Natural killer cell treated with Interleukin-12 subunit alpha and Interleukin-12 subunit beta and Interleukin-15 and Interleukin-18, amount 100 ng/mL, for 72 hours (primary cell): ENCODE results near the gene TFPT. TPM values are rescaled to one million over a fixed set of nuclear protein-coding genes. Genes with fewer than 3 reads are reported as not detected.
"Not testable (repeated sequence)": the region's sequence is repeated elsewhere in the genome, so short reads cannot be mapped to it uniquely, and the experiment has no call there.

Experiments
- ATAC-seq, 2 donors: fragments of 150-1000 bp; cut with Tn5 transposase in 1 of 2; sonication (Bioruptor Pico), chemical (Tn5 transposase) in 1 of 2; 2 replicates each; pipeline ENCODE4 v1.10.0; 2021
- DNase-seq: peaks from one replicate; pipeline ENCODE4 v3.0.0; 2022; ENCODE audit warnings: low spot score
- H3K27ac Mint-ChIP-seq, 2 donors: 1 replicate in 1 of 2; 2 replicates in 1 of 2; pipeline ENCODE4 v1.8.0; 2022; ENCODE audit warnings: mixed read lengths in 2 of 2, mild to moderate bottlenecking in 1 of 2, moderate library complexity in 1 of 2
- H3K27me3 Mint-ChIP-seq, 2 donors: 1 replicate in 1 of 2; 2 replicates in 1 of 2; pipeline ENCODE4 v1.8.0; 2022; ENCODE audit warnings: mixed read lengths in 2 of 2
- H3K36me3 Mint-ChIP-seq: one replicate; pipeline ENCODE4 v1.8.0; 2022; ENCODE audit warnings: mixed read lengths
- H3K4me1 Mint-ChIP-seq, 2 donors: 1 replicate in 1 of 2; 2 replicates in 1 of 2; pipeline ENCODE4 v1.8.0; 2022; ENCODE audit warnings: low read depth in 2 of 2, mixed read lengths in 2 of 2, mild to moderate bottlenecking in 1 of 2
- H3K4me3 Mint-ChIP-seq: one replicate; pipeline ENCODE4 v1.8.0; 2022; ENCODE audit warnings: mixed read lengths
- H3K9me3 Mint-ChIP-seq: 2 replicates; pipeline ENCODE4 v1.8.0; 2022; ENCODE audit warnings: mixed read lengths
- total RNA-seq, 2 donors: library from RNA; stranded (reverse); gene quantifications; one replicate each; pipeline ENCODE4 v1.2.3, GENCODE V29; 2022

Gene TFPT
- total RNA-seq, 2 donors from 2014 or later = 48.3 to 51.7 TPM

DNA sequence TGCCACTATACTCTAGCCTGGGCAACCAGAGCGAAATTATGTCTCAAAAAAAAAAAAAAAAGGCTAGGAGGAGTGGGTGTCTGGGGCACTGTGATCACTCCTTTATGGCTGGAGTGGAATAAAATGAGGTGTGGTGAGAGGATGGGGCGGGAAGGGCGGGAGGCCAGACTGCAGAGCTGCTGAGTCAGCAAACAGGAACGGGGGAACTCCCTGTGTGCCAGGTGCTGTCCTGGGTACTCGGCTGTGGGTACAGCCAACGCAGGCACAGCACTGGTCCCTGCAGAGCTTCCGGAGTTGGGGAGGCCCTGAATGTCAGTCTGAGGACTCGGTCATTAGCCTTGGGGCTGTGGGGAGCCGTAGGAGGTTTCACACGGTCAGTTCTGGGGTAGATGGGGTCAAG, 5.8 kb upstream of the TFPT start:
- no peaks in the 10 kb centered on the region for H3K36me3 Mint-ChIP-seq
- H3K4me1 Mint-ChIP-seq = peaks cover 8 to 9% of the 10 kb centered on the region in 2 donors
- no peaks in the 10 kb centered on the region for H3K9me3 Mint-ChIP-seq
- no peak overlapping the region for H3K27ac Mint-ChIP-seq
- no peak overlapping the region for H3K4me3 Mint-ChIP-seq
- H3K27me3 Mint-ChIP-seq = no peaks in the 10 kb centered on the region
- ATAC-seq = no peak
- no peak for DNase-seq

DNA sequence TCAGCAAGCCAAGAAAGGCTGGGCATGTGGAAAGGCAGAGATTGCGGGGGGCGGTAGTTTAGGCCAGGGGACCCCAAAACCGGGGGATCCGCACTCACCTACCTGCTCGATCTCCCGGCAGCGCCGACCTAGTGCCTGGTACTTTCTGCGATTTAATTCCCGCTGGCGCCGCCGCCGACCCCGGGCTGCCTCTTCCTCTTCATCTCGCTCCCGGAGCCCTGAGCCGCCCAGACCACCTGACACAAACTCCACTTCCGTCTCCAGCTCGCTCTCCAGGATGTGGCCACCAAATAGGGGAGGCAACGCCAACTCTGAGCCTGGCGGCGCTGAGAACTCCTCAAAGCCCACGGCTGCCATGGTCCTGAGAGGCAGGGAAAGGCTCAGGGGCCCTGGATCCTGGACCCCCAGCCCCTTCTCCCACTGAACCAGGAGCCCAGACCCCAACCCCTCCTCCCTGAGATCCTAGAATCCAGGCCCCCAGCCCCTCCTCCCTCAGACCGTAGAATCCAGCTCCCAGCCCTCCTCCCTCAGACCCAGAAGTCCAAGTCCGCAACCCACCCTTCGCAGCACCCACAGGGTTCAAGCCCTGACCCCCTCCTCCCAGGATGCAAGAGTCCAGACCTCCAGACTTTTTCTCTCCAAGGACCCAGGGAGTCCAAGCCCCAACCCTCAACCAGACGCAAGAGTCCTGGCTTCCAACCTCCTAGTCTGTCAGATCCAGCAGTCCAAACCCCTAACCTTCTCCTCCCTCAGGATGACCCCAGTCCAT, 933 bp downstream of the TFPT start:
- H3K9me3 Mint-ChIP-seq = no peaks in the 10 kb centered on the region
- H3K27ac Mint-ChIP-seq = peak overlapping the region; percentile 78 to 96
- peak; percentile 77 for DNase-seq
- H3K4me3 Mint-ChIP-seq = peak overlapping the region; percentile 94
- peaks cover 10% of the 10 kb centered on the region for H3K36me3 Mint-ChIP-seq
- peaks cover 32 to 33% of the 10 kb centered on the region in 2 donors for H3K4me1 Mint-ChIP-seq
- ATAC-seq = peak; percentile 50 to 69
- no peaks in the 10 kb centered on the region for H3K27me3 Mint-ChIP-seq

DNA sequence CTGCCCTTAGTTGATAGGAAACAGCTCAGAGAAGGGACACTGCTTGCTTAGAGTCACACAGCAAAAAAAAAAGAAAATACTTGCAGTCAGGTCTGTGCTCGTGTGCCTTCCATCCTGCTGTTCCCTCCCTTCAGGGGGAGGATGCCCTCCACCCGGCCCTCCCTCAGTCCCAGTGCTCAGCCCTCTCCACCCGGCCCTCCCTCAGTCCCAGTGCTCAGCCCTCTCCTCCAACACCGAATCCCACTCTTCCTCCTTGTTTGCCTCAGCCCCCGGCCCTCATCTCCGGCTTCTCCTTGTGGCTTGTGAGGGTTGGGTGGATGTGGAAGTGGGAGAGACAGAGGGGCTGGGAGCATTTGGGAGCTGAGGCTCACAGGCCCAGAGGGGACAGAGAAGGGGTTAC, 5.8 kb downstream of the TFPT start:
- no peak overlapping the region for H3K27ac Mint-ChIP-seq

DNA sequence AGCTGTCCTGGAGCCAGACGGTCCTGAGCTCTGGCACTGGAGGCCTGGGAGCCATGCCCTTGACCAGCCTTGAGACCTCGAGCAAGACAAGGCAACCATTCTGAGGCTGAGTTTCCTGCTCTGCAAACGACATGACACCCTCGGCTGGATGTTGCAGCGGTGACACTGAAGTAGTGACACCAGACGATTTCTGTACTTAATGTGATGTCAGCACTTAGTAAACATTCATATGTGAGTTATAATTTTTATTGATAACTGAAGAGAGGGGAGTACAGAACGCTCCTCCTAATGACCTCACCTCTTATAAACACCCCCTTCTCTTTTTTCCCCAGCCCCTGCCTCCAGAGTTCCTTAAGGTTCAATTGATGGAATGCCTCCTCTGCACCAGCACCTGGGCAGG, 7.0 kb downstream of the TFPT start:
- Mint-ChIP-seq H3K9me3 (no peaks in the 10 kb centered on the region), H3K4me1 (peaks cover 6 to 18% of the 10 kb centered on the region in 2 donors), H3K36me3 (peaks cover 15% of the 10 kb centered on the region), H3K27ac (no peak overlapping the region), H3K4me3 (no peak overlapping the region), H3K27me3 (no peaks in the 10 kb centered on the region)
- DNase-seq (no peak), ATAC-seq (no peak)

More for the DNA sequence above, 5.8 kb downstream of the TFPT start:
- no peaks in the 10 kb centered on the region for H3K9me3 Mint-ChIP-seq
- no peak overlapping the region for H3K4me3 Mint-ChIP-seq
- H3K27me3 Mint-ChIP-seq = no peaks in the 10 kb centered on the region
- H3K36me3 Mint-ChIP-seq = peaks cover 15% of the 10 kb centered on the region
- peaks cover 12 to 26% of the 10 kb centered on the region in 2 donors for H3K4me1 Mint-ChIP-seq
- ATAC-seq (peak in 1 of 2 donors; percentile 52), DNase-seq (no peak)

DNA sequence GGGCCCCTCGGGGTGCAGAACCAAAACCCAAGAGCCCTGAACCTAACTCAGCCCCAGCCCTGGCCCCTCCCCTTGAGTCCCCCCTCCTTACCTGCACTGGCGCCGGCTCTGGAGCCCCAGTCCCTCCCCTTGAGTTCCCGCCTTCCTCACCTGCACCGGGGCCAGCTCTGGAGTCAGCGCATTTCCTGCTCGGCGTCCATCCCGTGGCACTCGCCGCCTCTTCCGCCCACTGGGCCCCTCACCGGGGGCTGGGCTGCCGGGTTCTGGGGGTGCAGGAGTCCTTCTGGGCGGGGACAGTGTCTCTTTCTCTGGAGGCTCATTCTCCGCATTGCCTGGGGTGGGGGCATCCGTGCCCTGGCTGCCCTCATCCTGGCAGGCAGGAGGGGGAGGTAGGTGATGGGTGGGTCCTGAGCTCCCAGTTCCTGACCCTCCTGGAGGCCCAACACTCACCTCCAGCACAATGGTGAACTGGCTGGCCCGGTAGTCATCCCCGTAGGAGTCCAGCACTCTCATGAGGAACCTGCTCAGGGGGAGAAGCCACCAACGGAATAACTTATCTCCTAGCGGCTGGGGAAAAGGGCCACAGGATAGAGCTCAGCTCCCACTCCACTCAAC, 7.5 kb downstream of the TFPT start:
- no peak for DNase-seq
- Mint-ChIP-seq H3K27me3 (no peaks in the 10 kb centered on the region), H3K27ac (no peak overlapping the region), H3K4me1 (peaks cover 6 to 23% of the 10 kb centered on the region in 2 donors), H3K9me3 (no peaks in the 10 kb centered on the region), H3K4me3 (no peak overlapping the region), H3K36me3 (peaks cover 15% of the 10 kb centered on the region)
- ATAC-seq = no peak

DNA sequence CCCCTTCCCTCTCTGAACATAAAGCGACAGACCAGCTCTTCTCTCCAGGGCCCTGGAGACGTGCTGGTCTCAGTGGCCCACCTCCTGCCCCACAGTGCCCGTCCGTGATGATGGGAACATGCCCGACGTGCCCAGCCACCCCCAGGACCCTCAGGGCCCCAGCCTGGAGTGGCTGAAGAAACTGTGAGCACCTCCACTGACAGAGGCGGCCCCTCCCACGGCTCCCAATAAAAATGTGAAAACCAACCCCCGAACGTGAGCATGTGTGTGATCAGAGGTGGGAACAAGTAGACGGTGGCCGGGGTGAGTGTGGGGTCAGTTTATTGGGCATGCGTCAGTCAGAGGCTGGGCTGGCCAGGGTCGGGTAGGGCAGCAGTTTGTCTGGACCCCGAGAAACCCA, 8.7 kb downstream of the TFPT start:
- H3K4me1 Mint-ChIP-seq = peaks cover 11 to 28% of the 10 kb centered on the region in 2 donors
- H3K27ac Mint-ChIP-seq = no peak overlapping the region
- no peak for DNase-seq
- peaks cover 15% of the 10 kb centered on the region for H3K36me3 Mint-ChIP-seq
- ATAC-seq = no peak
- no peaks in the 10 kb centered on the region for H3K27me3 Mint-ChIP-seq
- H3K9me3 Mint-ChIP-seq = no peaks in the 10 kb centered on the region
- no peak overlapping the region for H3K4me3 Mint-ChIP-seq

DNA sequence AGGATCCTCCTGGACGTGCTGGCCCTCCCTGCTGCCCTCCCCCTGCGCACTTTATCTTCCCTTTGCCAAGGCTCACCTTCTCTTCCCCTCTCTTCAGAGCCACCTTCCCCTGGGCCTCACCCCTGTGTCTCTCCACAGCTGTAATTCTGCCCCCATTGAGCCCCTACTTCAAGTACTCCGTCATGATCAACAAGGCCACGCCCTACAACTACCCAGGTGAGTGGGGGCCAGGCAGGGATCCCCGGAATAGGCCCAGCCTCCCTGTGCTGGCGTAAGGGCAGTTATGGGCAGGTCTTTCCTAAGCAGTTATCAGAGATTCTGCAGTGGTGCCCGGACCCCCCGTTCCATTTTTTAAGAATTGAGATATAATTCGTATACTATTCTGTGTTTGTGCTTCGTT, 9.7 kb downstream of the TFPT start:
- H3K36me3 Mint-ChIP-seq = peaks cover 13% of the 10 kb centered on the region
- H3K9me3 Mint-ChIP-seq = no peaks in the 10 kb centered on the region
- no peak overlapping the region for H3K27ac Mint-ChIP-seq
- no peaks in the 10 kb centered on the region for H3K27me3 Mint-ChIP-seq
- no peak for ATAC-seq
- H3K4me3 Mint-ChIP-seq = no peak overlapping the region
- H3K4me1 Mint-ChIP-seq = peaks cover 18 to 27% of the 10 kb centered on the region in 2 donors
- no peak for DNase-seq

DNA sequence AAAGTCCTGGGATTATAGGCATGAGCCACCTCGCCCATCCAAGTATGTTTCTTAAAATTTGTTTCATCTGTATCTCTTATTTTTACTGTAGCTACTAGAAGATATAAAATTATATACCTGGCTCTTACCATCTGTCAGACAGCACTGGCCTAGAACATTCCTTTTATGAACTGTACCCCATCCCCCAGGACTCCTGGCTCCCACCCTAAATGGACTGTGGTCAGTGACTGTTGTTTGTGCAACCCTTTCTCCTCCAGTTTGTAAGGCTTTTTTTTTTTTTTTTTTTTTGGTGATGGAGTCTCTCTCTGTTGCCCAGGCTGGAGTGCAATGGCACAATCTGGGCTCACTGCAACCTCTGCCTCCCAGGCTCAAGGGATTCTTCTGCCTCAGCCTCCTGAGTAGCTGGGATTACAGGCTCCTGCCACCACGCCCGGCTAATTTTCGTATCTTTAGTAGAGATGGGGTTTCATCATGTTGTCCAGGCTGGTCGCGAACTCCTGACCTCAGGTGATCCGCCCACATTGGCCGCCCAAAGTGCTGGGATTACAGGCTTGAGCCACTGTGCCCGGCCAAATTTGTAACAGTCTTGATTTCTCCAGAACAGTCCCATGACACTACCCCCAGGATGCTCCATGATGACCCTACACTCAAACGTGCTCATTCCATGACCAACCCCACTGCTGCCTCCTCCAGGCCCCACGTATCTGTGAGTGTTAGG, 10.3 kb downstream of the TFPT start:
- H3K27me3 Mint-ChIP-seq = no peaks in the 10 kb centered on the region
- no peak for ATAC-seq
- H3K9me3 Mint-ChIP-seq = no peaks in the 10 kb centered on the region
- no peak overlapping the region for H3K27ac Mint-ChIP-seq
- peak overlapping the region; percentile 90 for H3K4me3 Mint-ChIP-seq
- peaks cover 11% of the 10 kb centered on the region for H3K36me3 Mint-ChIP-seq
- no peak for DNase-seq
- peaks cover 21 to 23% of the 10 kb centered on the region in 2 donors for H3K4me1 Mint-ChIP-seq

DNA sequence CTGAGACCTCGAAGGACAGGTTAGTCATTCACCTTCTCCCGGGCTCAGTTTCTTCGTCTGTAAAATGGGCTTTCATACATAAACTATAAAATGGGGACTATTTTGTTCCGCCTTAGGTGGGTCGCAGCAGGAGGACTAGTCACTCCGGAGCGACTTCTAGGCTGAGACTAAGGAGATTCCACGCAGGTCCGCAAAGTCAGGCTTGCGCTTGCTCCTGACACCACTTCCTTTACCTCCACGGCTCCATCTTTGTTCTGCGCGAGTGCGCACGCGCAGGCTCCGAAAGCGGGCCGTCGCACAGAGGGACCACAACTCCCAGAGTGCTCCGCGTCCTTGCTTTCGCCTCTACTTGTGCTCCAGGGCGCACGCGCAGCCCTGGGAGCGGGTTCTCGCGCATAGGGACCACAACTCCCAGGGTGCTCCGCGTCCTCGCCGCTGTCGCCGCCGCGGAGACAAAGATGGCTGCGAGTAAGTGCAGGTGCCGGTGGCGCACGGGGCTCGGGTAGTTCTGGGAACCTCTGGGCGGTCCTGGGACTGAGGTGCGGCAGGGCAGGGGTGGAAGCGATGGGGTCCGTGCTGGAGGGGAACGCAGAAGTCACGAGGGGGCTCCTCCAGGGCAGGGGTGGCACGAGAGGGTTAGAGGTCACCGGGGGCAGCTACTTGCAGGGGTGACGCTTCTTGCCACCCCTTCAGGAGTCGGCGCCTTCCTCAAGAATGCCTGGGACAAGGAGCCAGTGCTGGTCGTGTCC, 12.9 kb downstream of the TFPT start, which contains the start of gene NDUFA3:
Gene NDUFA3, plus strand, starts transcription at position 435 of the 749 bp plus-strand sequence. Its CDS starts 24 bp downstream, at position 459.
- Mint-ChIP-seq H3K4me1 (peaks cover 21 to 22% of the 10 kb centered on the region in 2 donors), H3K27ac (peak within 1 kb of the TSS; percentile 79 to 95), H3K27me3 (no peaks in the 10 kb centered on the region), H3K4me3 (peak within 1 kb of the TSS; percentile 90), H3K36me3 (peaks cover 10% of the 10 kb centered on the region), H3K9me3 (no peaks in the 10 kb centered on the region)
- DNase-seq (peak; percentile 99), ATAC-seq (peak; percentile 100)

DNA sequence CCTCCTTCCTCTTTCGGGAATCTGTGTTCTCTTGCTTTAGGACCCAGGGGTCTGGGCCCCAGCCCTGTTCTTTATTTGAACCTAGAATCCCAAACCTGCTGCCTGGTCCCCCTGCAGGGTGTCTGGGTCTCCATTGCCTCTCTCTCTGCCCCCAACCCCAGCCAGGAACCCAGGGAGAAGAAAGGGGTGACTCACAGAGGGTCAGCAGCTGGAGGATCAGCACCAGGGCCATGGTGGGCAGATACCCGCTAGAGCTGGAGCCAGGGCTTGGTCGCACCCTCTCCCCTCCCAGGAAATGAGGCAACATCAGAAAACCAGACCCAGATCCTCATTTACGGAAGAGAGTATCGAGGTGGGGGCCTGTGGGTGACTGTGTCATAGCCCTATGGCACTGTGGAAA, 14.9 kb downstream of the TFPT start, which contains the start of gene OSCAR:
Gene OSCAR, minus strand, starts transcription at position 243 of the 400 bp plus-strand sequence. Its CDS starts 11 bp downstream, at position 232.
- no peak for DNase-seq
- ATAC-seq = no peak
- H3K4me3 Mint-ChIP-seq = peak within 1 kb of the TSS; percentile 65
- peak within 1 kb of the TSS; percentile 17 to 63 for H3K27ac Mint-ChIP-seq
- H3K27me3 Mint-ChIP-seq = peaks cover 0 to 3% of the 10 kb centered on the region in 2 donors
- no peaks in the 10 kb centered on the region for H3K9me3 Mint-ChIP-seq
- no peaks in the 10 kb centered on the region for H3K36me3 Mint-ChIP-seq
- H3K4me1 Mint-ChIP-seq = peaks cover 24 to 32% of the 10 kb centered on the region in 2 donors

DNA sequence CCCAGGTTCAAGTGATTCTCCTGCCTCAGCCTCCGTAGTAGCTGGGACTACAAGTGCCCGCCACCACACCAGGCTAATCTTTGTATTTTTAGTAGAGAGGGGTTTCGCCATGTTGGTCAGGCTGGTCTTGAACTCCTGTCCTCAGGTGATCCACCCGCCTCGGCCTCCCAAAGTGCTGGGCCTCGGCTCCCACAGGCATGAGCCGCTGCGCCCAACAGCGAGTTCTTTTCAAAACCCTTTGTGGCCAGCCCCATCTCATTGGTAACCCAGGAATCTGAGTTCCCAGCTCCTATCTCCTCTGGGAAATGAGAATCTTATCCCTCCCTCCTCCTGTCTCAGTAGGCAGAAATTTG, 15.6 kb downstream of the TFPT start:
- H3K27ac Mint-ChIP-seq, ATAC-seq, H3K4me3 Mint-ChIP-seq, DNase-seq, H3K9me3 Mint-ChIP-seq, H3K27me3 Mint-ChIP-seq, H3K36me3 Mint-ChIP-seq: not testable (repeated sequence)
- H3K4me1 Mint-ChIP-seq = peaks cover 21 to 32% of the 10 kb centered on the region in 2 donors

DNA sequence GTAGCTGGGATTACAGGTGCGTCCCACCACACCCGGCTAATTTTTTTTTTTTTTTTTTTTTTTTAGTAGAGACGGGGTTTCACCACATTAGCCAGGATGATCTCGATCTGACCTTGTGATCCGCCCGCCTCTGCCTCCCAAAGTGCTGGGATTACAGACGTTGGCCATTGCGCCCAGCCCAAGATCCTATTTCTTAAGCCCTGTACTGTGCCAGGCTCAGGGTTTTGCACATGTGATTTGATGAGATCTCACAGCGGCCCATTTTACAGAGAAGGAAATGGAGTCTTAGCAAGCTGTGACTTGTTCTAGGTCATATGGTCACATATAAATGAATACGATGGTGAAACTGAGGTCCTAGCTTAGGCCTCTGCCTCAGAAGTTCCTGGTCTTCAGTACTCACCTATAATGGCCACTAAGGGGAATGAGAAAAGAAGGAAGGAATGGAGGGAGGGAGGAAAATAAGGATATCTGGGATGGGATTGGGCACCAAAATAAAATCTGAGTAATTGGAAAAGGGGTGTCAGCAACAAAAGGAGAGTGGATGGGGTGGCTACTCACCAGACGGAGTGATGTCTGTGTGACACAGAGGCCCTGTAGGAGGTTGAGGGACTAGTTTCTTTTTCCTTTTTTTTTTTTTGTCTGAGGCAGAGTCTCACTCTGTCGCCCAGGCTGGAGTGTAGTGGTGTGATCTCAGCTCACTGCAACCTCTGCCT, 16.1 kb downstream of the TFPT start:
- ATAC-seq (no peak), DNase-seq (no peak)
- no peaks in the 10 kb centered on the region for H3K9me3 Mint-ChIP-seq
- H3K27ac Mint-ChIP-seq = no peak overlapping the region
- H3K4me3 Mint-ChIP-seq = no peak overlapping the region
- H3K27me3 Mint-ChIP-seq = peaks cover 0 to 4% of the 10 kb centered on the region in 2 donors
- H3K36me3 Mint-ChIP-seq = no peaks in the 10 kb centered on the region
- peaks cover 22 to 32% of the 10 kb centered on the region in 2 donors for H3K4me1 Mint-ChIP-seq
